HepG2 (cell line): ENCODE measurements around the gene NARF. TPM values are rescaled to one million over a fixed set of nuclear protein-coding genes. Genes with fewer than 3 reads are reported as not detected.

Experiments used
- CBX5 ChIP-seq: sonication (generic); formaldehyde crosslinking; IDR thresholded peaks from 2 replicates; pipeline ENCODE4 v1.4.0; 2020; ENCODE audit warnings: missing genetic modification reagents, borderline replicate concordance
- EZH2 ChIP-seq: conservative IDR thresholded peaks from 2 replicates; pipeline ENCODE4 v1.6.1; 2012; ENCODE audit warnings: mild to moderate bottlenecking, low read depth, low read length, moderate library complexity
- GZF1 ChIP-seq: sonication (generic); formaldehyde crosslinking; IDR thresholded peaks from 2 replicates; pipeline ENCODE4 v1.5.1; 2020; ENCODE audit warnings: mild to moderate bottlenecking, missing genetic modification reagents
- JARID2 ChIP-seq: sonication (generic); formaldehyde crosslinking; IDR thresholded peaks from 2 replicates; pipeline ENCODE4 v1.8.1; 2023; ENCODE audit warnings: missing genetic modification reagents, inconsistent platforms; ENCODE audit not compliant: insufficient replicate concordance
- KLF15 ChIP-seq: sonication (generic); formaldehyde crosslinking; IDR thresholded peaks from 2 replicates; pipeline ENCODE4 v1.8.1; 2023; ENCODE audit warnings: borderline replicate concordance, mild to moderate bottlenecking, inconsistent platforms, missing genetic modification reagents, mixed read lengths
- NFYB ChIP-seq: sonication (generic); formaldehyde crosslinking; IDR thresholded peaks from 2 replicates; pipeline ENCODE4 v1.4.0; 2020; ENCODE audit warnings: missing genetic modification reagents
- POLR2A ChIP-seq, 2 experiments: IDR thresholded peaks; 2 replicates each; pipeline ENCODE4 v1.6.1; 2011; ENCODE audit warnings: low read depth in 2 of 2, low read length in 2 of 2, mild to moderate bottlenecking in 1 of 2, moderate library complexity in 1 of 2; ENCODE audit not compliant: insufficient read depth in 1 of 2
- POLR2AphosphoS2 ChIP-seq: IDR thresholded peaks from 2 replicates; pipeline ENCODE4 v1.6.1; 2011; ENCODE audit warnings: low read depth, low read length, improper control_type of control experiment
- SCMH1 ChIP-seq: sonication (generic); formaldehyde crosslinking; IDR thresholded peaks from 2 replicates; pipeline ENCODE4 v1.9.0; 2021; ENCODE audit warnings: missing genetic modification reagents, mild to moderate bottlenecking, borderline replicate concordance
- SMARCC2 ChIP-seq: fragments of 450-650 bp; IDR thresholded peaks from 2 replicates; pipeline ENCODE4 v1.6.1; 2017; ENCODE audit warnings: antibody characterized with exemption, mild to moderate bottlenecking
- SOX5 ChIP-seq: IDR thresholded peaks from 2 replicates; pipeline ENCODE4 v1.6.1; 2016; ENCODE audit warnings: borderline replicate concordance
- SSRP1 ChIP-seq: IDR thresholded peaks from 2 replicates; pipeline ENCODE4 v1.6.1; 2016; ENCODE audit warnings: control low read depth
- TMF1 ChIP-seq: sonication (generic); formaldehyde crosslinking; IDR thresholded peaks from 2 replicates; pipeline ENCODE4 v1.8.1; 2022; ENCODE audit warnings: low read depth, missing genetic modification reagents
- ZBTB21 ChIP-seq: sonication (generic); formaldehyde crosslinking; IDR thresholded peaks from 2 replicates; pipeline ENCODE4 v1.4.0; 2020; ENCODE audit warnings: missing genetic modification reagents
- ZBTB38 ChIP-seq: sonication (generic); formaldehyde crosslinking; IDR thresholded peaks from 2 replicates; pipeline ENCODE4 v1.5.1; 2020; ENCODE audit warnings: mild to moderate bottlenecking, missing genetic modification reagents
- ZFP1 ChIP-seq: IDR thresholded peaks from 2 replicates; pipeline ENCODE4 v1.6.1; 2016
- ZFP36L1 ChIP-seq: sonication (generic); formaldehyde crosslinking; IDR thresholded peaks from 2 replicates; pipeline ENCODE4 v1.8.0; 2022; ENCODE audit warnings: mild to moderate bottlenecking, missing genetic modification reagents, moderate library complexity
- ZFYVE20 ChIP-seq: sonication (generic); formaldehyde crosslinking; IDR thresholded peaks from 2 replicates; pipeline ENCODE4 v1.8.0; 2023; ENCODE audit warnings: low read depth, mild to moderate bottlenecking, moderate library complexity, missing genetic modification reagents, borderline replicate concordance
- ZNF180 ChIP-seq: sonication (generic); formaldehyde crosslinking; IDR thresholded peaks from 2 replicates; pipeline ENCODE4 v1.4.0; 2020; ENCODE audit warnings: low read depth, missing genetic modification reagents, borderline replicate concordance
- ZNF230 ChIP-seq: sonication (generic); formaldehyde crosslinking; IDR thresholded peaks from 2 replicates; pipeline ENCODE4 v1.4.0; 2020; ENCODE audit warnings: mild to moderate bottlenecking, missing genetic modification reagents
- ZNF432 ChIP-seq: sonication (generic); formaldehyde crosslinking; IDR thresholded peaks from 2 replicates; pipeline ENCODE4 v1.5.0; 2020; ENCODE audit warnings: missing genetic modification reagents, mild to moderate bottlenecking, borderline replicate concordance
- polyA plus RNA-seq, 8 experiments: library from polyadenylated mRNA; depleted of rRNA in 3 of 8; stranded (reverse) in 7 of 8; unstranded in 1 of 8; fragments of >200 nt; fragmentation: Illumina TruSeq in 4 of 8; extraction: Trizol in 4 of 8; gene quantifications; 2 replicates each; pipeline versions ENCODE4 v1.2.1 to v1.2.3, GENCODE V29; 2011 to 2016; ENCODE audit warnings: low read depth in 4 of 8, missing spikeins in 1 of 8, mixed read lengths in 1 of 8; ENCODE audit not compliant: insufficient read depth in 1 of 8
- total RNA-seq, 5 experiments: library from RNA; depleted of rRNA; stranded (reverse); fragments of >200 nt; fragmentation: Illumina TruSeq; extraction: Trizol; gene quantifications; 2 replicates each; pipeline ENCODE4 v1.2.3, GENCODE V29; 2016; ENCODE audit warnings: low read depth in 1 of 5
- TF ChIP-seq, protein P1 (sequence below): sonication (generic); formaldehyde crosslinking; IDR thresholded peaks from 2 replicates; pipeline ENCODE4 v1.5.0; 2020; ENCODE audit warnings: mild to moderate bottlenecking, missing genetic modification reagents, borderline replicate concordance
- TF ChIP-seq, protein P2 (sequence below): sonication (generic); formaldehyde crosslinking; IDR thresholded peaks from 2 replicates; pipeline ENCODE4 v1.4.0; 2020; ENCODE audit warnings: mild to moderate bottlenecking, missing genetic modification reagents
- TF ChIP-seq, protein P3 (sequence below): sonication (generic); formaldehyde crosslinking; IDR thresholded peaks from 2 replicates; pipeline ENCODE4 v1.4.0; 2020; ENCODE audit warnings: mild to moderate bottlenecking, missing genetic modification reagents
- TF ChIP-seq, protein P4 (sequence below): IDR thresholded peaks from 2 replicates; pipeline ENCODE4 v1.6.1; 2016; ENCODE audit warnings: mild to moderate bottlenecking

Gene NARF
- total and polyA plus RNA-seq, 2 of the 13 experiments (the other 11 are each of a cell fraction or from before 2014, with no cell fraction given) = 61.1 to 144 TPM

GRCh38 chr17:82412535-82413520 lies 45.7 kb upstream of the NARF start (continued):
- TF ChIP-seq, protein P1, sequence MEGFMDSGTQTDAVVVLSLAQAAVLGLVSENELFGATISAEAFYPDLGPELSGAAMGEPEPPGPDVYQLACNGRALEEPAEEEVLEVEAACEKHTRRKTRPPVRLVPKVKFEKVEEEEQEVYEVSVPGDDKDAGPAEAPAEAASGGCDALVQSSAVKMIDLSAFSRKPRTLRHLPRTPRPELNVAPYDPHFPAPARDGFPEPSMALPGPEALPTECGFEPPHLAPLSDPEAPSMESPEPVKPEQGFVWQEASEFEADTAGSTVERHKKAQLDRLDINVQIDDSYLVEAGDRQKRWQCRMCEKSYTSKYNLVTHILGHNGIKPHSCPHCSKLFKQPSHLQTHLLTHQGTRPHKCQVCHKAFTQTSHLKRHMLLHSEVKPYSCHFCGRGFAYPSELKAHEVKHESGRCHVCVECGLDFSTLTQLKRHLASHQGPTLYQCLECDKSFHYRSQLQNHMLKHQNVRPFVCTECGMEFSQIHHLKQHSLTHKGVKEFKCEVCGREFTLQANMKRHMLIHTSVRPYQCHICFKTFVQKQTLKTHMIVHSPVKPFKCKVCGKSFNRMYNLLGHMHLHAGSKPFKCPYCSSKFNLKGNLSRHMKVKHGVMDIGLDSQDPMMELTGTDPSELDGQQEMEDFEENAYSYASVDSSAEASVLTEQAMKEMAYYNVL (CRISPR knock-in tag) = peak; percentile 41; the same call in 1 of the 2 replicates
- no peak for TF ChIP-seq EZH2
- TF ChIP-seq POLR2AphosphoS2 = no peak
- no peak for TF ChIP-seq ZFYVE20 (CRISPR knock-in tag)
- no peak for TF ChIP-seq JARID2 (CRISPR knock-in tag)
- no peak for TF ChIP-seq ZNF230 (CRISPR knock-in tag)
- no peak for TF ChIP-seq ZNF432 (CRISPR knock-in tag)
- TF ChIP-seq ZBTB21 = no peak
- peak; percentile 57; the same call in 1 of the 2 replicates for TF ChIP-seq SOX5 (CRISPR knock-in tag)
- peak; percentile 13; the same call in 1 of the 2 replicates for TF ChIP-seq ZBTB38 (CRISPR knock-in tag)
- TF ChIP-seq, protein P2, sequence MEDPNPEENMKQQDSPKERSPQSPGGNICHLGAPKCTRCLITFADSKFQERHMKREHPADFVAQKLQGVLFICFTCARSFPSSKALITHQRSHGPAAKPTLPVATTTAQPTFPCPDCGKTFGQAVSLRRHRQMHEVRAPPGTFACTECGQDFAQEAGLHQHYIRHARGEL (CRISPR knock-in tag) = no peak
- TF ChIP-seq SCMH1 = no peak
- TF ChIP-seq ZNF180 (CRISPR knock-in tag) = no peak
- no peak for TF ChIP-seq ZFP1 (CRISPR knock-in tag)
- TF ChIP-seq, protein P3, sequence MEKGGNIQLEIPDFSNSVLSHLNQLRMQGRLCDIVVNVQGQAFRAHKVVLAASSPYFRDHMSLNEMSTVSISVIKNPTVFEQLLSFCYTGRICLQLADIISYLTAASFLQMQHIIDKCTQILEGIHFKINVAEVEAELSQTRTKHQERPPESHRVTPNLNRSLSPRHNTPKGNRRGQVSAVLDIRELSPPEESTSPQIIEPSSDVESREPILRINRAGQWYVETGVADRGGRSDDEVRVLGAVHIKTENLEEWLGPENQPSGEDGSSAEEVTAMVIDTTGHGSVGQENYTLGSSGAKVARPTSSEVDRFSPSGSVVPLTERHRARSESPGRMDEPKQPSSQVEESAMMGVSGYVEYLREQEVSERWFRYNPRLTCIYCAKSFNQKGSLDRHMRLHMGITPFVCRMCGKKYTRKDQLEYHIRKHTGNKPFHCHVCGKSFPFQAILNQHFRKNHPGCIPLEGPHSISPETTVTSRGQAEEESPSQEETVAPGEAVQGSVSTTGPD (CRISPR knock-in tag) = no peak
- 0 out of 2 replicates have a peak, but pooled peaks have one; percentile 20 for TF ChIP-seq SSRP1
- TF ChIP-seq SMARCC2 = no peak
- TF ChIP-seq CBX5 (CRISPR knock-in tag) = no peak
- TF ChIP-seq, protein P4, sequence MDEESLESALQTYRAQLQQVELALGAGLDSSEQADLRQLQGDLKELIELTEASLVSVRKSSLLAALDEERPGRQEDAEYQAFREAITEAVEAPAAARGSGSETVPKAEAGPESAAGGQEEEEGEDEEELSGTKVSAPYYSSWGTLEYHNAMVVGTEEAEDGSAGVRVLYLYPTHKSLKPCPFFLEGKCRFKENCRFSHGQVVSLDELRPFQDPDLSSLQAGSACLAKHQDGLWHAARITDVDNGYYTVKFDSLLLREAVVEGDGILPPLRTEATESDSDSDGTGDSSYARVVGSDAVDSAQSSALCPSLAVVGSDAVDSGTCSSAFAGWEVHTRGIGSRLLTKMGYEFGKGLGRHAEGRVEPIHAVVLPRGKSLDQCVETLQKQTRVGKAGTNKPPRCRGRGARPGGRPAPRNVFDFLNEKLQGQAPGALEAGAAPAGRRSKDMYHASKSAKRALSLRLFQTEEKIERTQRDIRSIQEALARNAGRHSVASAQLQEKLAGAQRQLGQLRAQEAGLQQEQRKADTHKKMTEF (CRISPR knock-in tag) = no peak
- TF ChIP-seq ZFP36L1 (CRISPR knock-in tag) = no peak
- no peak for TF ChIP-seq TMF1 (CRISPR knock-in tag)
- TF ChIP-seq POLR2A (IDR thresholded peaks at IDR 0.05; ENCODE audit: insufficient read depth in 1 of 2, low read depth in 2 of 2, low read length in 2 of 2) = no peak
- no peak for TF ChIP-seq GZF1 (CRISPR knock-in tag)
- no peak for TF ChIP-seq NFYB (CRISPR knock-in tag)
- TF ChIP-seq KLF15 (CRISPR knock-in tag) = no peak
